RWPE1 (cell line): ENCODE results near the gene NSMCE1.
"Not testable (repeated sequence)": the region's sequence is repeated elsewhere in the genome, so short reads cannot be mapped to it uniquely, and the experiment has no call there.

Source experiments
- CTCF ChIA-PET: fragments of 350-600 bp; sonication (Branson Sonifier 250); formaldehyde crosslinking; extraction: SDS; loops from one replicate; lab custom pipeline; 2021; lab: Yijun Ruan, JAX
- POLR2A ChIA-PET: fragments of 400-600 bp; formaldehyde crosslinking; extraction: SDS; loops from one replicate; lab custom pipeline; 2020; ENCODE audit warnings: antibody characterized with exemption; ENCODE audit not compliant: low non-redundant PET; lab: Yijun Ruan, JAX
- DNase-seq: peaks from one replicate; pipeline ENCODE4 v3.0.0; 2012; ENCODE audit warnings: low spot score
- H3K27ac ChIP-seq: fragments of 450-650 bp; 2 replicates; pipeline ENCODE4 v1.5.1; 2017
- TF ChIP-seq, protein P1 (sequence below): fragments of 450-650 bp; conservative IDR thresholded peaks from 2 replicates; pipeline ENCODE4 v1.5.1; 2017; ENCODE audit warnings: low read depth, mild to moderate bottlenecking

The NSMCE1 gene

DNA sequence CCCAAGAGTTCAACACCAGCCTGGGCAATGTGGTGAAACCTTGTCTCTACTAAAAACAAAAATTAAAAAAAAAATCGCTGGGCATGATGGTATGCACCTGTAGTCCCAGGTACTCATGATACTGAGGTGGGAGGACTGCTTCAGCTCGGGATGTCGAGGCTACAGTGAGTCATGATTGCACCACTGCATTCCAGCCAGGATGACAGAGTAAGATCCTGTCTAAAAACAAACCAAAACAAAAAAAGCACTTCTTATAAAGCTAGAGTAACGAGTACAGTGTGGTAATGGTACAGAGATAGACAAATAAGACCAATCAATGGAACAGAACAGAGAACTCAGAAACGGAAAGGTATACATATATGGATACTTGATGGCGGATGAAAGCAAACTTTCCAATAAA lies 4.4 kb downstream of the NSMCE1 start:
- ChIA-PET POLR2A (no interaction called here), CTCF (interaction anchor here (0.6 to 0.7 kb wide), 2 partner anchors 59 to 1987 kb away, joined by 3 to 4 read pairs; no protein-coding TSS in a partner anchor)
- TF ChIP-seq, protein P1, sequence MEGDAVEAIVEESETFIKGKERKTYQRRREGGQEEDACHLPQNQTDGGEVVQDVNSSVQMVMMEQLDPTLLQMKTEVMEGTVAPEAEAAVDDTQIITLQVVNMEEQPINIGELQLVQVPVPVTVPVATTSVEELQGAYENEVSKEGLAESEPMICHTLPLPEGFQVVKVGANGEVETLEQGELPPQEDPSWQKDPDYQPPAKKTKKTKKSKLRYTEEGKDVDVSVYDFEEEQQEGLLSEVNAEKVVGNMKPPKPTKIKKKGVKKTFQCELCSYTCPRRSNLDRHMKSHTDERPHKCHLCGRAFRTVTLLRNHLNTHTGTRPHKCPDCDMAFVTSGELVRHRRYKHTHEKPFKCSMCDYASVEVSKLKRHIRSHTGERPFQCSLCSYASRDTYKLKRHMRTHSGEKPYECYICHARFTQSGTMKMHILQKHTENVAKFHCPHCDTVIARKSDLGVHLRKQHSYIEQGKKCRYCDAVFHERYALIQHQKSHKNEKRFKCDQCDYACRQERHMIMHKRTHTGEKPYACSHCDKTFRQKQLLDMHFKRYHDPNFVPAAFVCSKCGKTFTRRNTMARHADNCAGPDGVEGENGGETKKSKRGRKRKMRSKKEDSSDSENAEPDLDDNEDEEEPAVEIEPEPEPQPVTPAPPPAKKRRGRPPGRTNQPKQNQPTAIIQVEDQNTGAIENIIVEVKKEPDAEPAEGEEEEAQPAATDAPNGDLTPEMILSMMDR: no peak
- peak overlapping the region; percentile 48 for H3K27ac ChIP-seq
- peak; percentile 48 for DNase-seq

DNA sequence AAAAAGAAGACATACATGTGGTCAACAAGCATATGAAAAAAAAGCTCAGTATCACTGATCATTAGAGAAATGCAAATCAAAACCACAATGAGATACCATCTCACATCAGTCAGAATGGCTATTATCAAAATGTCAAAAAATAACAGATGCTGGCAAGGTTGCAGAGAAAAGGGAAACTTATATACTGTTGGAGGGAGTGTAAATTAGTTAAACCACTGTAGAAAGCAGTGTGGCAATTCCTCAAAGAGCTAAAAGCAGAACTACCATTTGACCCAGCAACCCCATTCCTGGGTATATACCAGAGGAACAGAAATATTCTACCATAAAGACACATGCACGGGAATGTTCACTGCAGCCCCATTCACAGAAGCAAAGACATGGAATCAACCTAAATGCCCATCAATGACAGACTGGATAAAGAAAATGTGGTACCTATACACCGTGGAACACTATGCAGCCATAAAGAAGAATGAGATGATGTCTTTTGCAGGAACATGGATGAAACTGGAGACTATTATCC lies 5.6 kb downstream of the NSMCE1 start:
- POLR2A ChIA-PET: interaction anchor here (0.5 kb wide), 1 partner anchor 59 kb away, joined by 4 read pairs; no protein-coding TSS in a partner anchor
- DNase-seq, H3K27ac ChIP-seq, CTCF ChIA-PET: not testable (repeated sequence)

DNA sequence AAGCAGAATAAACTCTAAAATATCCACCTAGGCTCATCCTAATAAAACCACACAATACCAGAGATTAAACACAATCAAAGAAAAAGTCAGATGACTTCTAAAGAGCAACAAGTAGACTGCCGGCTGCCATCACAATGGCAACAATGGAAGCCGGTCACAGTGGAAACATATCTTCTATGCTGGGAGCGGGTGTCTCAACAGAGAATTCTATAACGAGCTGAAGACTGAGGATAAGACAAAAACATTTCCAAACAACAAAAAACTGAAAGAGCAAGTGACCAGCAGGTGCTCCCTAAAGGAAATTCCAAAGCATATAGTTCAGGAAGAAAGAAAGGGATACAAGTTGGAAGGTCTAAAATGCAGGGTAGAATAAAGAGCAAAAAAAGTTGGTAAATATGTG lies 8.9 kb downstream of the NSMCE1 start:
- ChIA-PET CTCF (interaction anchor here (0.7 kb wide), 1 partner anchor 24 kb away, joined by 6 read pairs; no protein-coding TSS in a partner anchor), POLR2A (no interaction called here)
- TF ChIP-seq, protein P1: no peak
- no peak for DNase-seq
- no peak overlapping the region for H3K27ac ChIP-seq

DNA sequence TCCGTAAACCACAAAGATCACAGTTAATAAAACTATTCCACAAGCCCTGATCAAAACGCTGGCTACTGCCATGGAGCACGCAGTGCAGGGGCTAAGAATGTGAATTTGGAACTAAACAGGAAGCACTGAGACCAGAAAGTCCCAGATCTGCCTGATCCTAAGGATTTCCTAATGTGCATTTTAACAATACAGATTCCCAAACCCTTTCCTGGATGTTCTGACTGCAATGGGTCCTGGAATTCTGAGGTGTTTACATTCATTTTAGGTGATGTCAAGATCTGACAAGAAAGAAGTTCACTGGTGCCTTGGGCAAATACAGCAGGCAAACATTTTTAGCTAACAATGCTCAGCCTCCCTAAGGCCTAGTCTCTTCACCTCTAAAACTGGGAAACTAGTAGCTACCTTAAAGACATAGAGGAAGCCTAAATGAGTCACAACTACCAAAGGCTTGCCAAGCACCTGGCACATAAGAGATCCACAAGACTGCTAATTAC lies 10.3 kb downstream of the NSMCE1 start:
- peak overlapping the region; percentile 72 for H3K27ac ChIP-seq
- DNase-seq: peak; percentile 56
- POLR2A ChIA-PET: no interaction called here

DNA sequence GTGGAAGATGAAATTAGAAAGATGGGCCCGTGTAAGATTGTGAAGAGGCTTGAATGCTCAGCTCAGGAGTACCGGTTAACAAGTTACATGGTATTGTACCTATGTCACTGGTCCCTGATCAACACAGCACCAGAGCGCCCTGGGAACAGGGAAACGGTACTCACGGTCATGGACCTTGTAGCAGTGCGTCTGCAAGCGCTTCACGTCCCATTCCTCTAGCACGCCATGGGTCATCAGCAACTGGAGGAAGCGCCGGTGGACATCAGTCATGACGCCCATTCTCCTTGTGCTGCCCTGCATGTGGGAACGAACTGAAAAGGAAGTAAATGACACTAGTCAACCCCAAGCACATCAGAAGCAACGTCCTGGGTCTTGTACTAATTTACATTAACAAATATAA lies 11.3 kb downstream of the NSMCE1 start:
- H3K27ac ChIP-seq: no peak overlapping the region; the same call in 1 of the 2 replicates
- CTCF ChIA-PET: no interaction called here
- POLR2A ChIA-PET: no interaction called here
- DNase-seq: no peak
- TF ChIP-seq, protein P1: no peak

More for the DNA sequence above, 10.3 kb downstream of the NSMCE1 start:
- TF ChIP-seq, protein P1: no peak
- CTCF ChIA-PET: no interaction called here

DNA sequence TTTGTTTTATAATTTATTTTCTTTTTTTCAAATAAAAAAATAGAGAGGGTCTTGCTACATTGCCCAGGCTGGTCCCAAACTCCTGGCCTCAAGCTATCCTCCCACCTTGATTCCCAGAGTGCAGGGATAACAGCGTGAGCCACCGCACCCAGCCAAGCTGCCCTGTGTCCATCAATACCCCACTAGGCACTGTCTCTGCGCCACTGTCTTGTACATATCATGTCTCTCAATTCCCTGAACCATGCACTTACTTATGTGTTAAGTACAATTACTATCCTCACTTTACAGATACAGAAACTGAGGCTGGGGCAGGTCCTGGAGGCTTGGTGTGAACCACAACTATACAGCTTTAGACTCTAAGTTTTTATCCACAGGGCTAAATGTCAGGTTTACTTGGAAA lies 11.7 kb downstream of the NSMCE1 start:
- ChIA-PET POLR2A (no interaction called here), CTCF (interaction anchor here (0.5 kb wide), 1 partner anchor 12 kb away, joined by 3 read pairs; the partner anchor contains the start of gene NSMCE1)
- TF ChIP-seq, protein P1: no peak
- no peak for DNase-seq
- no peak overlapping the region for H3K27ac ChIP-seq

DNA sequence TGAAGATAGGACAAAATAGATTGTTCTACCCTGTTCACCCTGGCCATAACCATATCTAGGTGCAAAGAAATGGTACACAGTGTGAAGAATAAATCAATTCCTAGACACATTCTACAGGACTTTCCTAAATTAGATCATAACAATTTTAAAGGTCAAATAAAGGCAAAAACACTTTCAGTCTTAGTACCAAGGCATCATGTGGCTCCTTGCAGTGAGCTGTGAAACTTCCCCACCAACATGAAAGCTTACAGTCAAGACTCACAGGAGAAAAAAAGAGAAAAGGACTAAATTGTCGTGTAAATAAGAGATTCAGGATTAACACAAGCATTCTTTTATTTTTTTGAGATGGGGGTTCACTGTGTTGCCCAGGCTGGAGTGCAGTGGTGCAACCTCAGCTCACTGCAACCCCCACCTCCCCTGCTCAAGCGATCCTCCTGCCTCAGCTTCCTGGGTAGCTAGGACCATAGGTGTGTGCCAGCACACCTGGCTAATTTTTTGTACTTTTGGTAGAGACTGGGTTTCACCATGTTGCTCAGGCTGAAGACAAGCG lies 14.2 kb downstream of the NSMCE1 start:
- CTCF ChIA-PET: interaction anchor here (0.5 to 0.6 kb wide), 3 partner anchors 16 to 422 kb away, joined by 3 to 5 read pairs (median 3); no protein-coding TSS in a partner anchor
- TF ChIP-seq, protein P1: no peak
- peak overlapping the region; percentile 39 for H3K27ac ChIP-seq
- POLR2A ChIA-PET: no interaction called here
- DNase-seq: no peak
